ENCODE measurements around the gene TXNL1. TPM values are rescaled to one million over a fixed set of nuclear protein-coding genes. Genes with fewer than 3 reads are reported as not detected.
A peak's percentile ranks its signal among the peaks of the same experiment; 100 is the strongest.

Gene TXNL1
- total RNA-seq, 1 donor from 2014 or later: 66.7 TPM

GRCh38 chr18:56635007-56635406, 3.4 kb downstream of the TXNL1 start:
- peaks cover 4% of the 10 kb centered on the region for H3K36me3 Mint-ChIP-seq (ENCODE audit: unreplicated experiment)
- H3K27ac Mint-ChIP-seq (ENCODE audit: unreplicated experiment): peak overlapping the region; percentile 7
- DNase-seq: no peak
- no peak for TF ChIP-seq CTCF (IDR thresholded peaks at IDR 0.05; ENCODE audit: partially characterized antibody, unreplicated experiment)
- H3K4me3 Mint-ChIP-seq (ENCODE audit: unreplicated experiment): no peak overlapping the region
- H3K4me1 Mint-ChIP-seq (ENCODE audit: low read depth, unreplicated experiment): peaks cover 31% of the 10 kb centered on the region
- peaks cover 3% of the 10 kb centered on the region for H3K27me3 Mint-ChIP-seq (ENCODE audit: unreplicated experiment)
- H3K9me3 Mint-ChIP-seq (ENCODE audit: unreplicated experiment): peaks cover 9% of the 10 kb centered on the region

GRCh38 chr18:56632070-56633022, 6.0 kb downstream of the TXNL1 start:
- no peak for DNase-seq
- H3K27me3 Mint-ChIP-seq (ENCODE audit: unreplicated experiment): peaks cover 1% of the 10 kb centered on the region
- H3K9me3 Mint-ChIP-seq (ENCODE audit: unreplicated experiment): no peaks in the 10 kb centered on the region
- H3K36me3 Mint-ChIP-seq (ENCODE audit: unreplicated experiment): peaks cover 4% of the 10 kb centered on the region
- H3K27ac Mint-ChIP-seq (ENCODE audit: unreplicated experiment): no peak overlapping the region
- H3K4me1 Mint-ChIP-seq (ENCODE audit: low read depth, unreplicated experiment): peaks cover 22% of the 10 kb centered on the region
- no peak for TF ChIP-seq CTCF (IDR thresholded peaks at IDR 0.05; ENCODE audit: partially characterized antibody, unreplicated experiment)
- H3K4me3 Mint-ChIP-seq (ENCODE audit: unreplicated experiment): no peak overlapping the region

- DNase-seq: no peak
- no peak for TF ChIP-seq CTCF (IDR thresholded peaks at IDR 0.05; ENCODE audit: partially characterized antibody, unreplicated experiment)
- Mint-ChIP-seq H3K36me3 (ENCODE audit: unreplicated experiment) (peaks cover 4% of the 10 kb centered on the region), H3K4me1 (ENCODE audit: low read depth, unreplicated experiment) (peaks cover 12% of the 10 kb centered on the region), H3K4me3 (ENCODE audit: unreplicated experiment) (no peak overlapping the region), H3K27me3 (ENCODE audit: unreplicated experiment) (peaks cover 1% of the 10 kb centered on the region), H3K9me3 (ENCODE audit: unreplicated experiment) (no peaks in the 10 kb centered on the region), H3K27ac (ENCODE audit: unreplicated experiment) (no peak overlapping the region)
These were observed 10.4 kb downstream of the TXNL1 start for GRCh38 chr18:56627991-56628390.

- Mint-ChIP-seq H3K4me1 (ENCODE audit: low read depth, unreplicated experiment) (no peaks in the 10 kb centered on the region), H3K36me3 (ENCODE audit: unreplicated experiment) (no peaks in the 10 kb centered on the region), H3K27ac (ENCODE audit: unreplicated experiment) (no peak overlapping the region), H3K27me3 (ENCODE audit: unreplicated experiment) (no peaks in the 10 kb centered on the region), H3K9me3 (ENCODE audit: unreplicated experiment) (no peaks in the 10 kb centered on the region), H3K4me3 (ENCODE audit: unreplicated experiment) (no peak overlapping the region)
- no peak for DNase-seq
- TF ChIP-seq CTCF (IDR thresholded peaks at IDR 0.05; ENCODE audit: partially characterized antibody, unreplicated experiment): no peak
These were observed 22.5 kb downstream of the TXNL1 start for GRCh38 chr18:56615738-56616520.
